GM21786 (cell line): Measurements from ENCODE around the gene ANXA7.
"Not testable (repeated sequence)": the region's sequence is repeated elsewhere in the genome, so short reads cannot be mapped to it uniquely, and the experiment has no call there.

Experiments used
- ATAC-seq: cut with Tn5 transposase; IDR thresholded peaks from one replicate; pipeline ENCODE4 v1.9.1; 2021; ENCODE audit not compliant: unreplicated experiment

The ANXA7 gene

DNA sequence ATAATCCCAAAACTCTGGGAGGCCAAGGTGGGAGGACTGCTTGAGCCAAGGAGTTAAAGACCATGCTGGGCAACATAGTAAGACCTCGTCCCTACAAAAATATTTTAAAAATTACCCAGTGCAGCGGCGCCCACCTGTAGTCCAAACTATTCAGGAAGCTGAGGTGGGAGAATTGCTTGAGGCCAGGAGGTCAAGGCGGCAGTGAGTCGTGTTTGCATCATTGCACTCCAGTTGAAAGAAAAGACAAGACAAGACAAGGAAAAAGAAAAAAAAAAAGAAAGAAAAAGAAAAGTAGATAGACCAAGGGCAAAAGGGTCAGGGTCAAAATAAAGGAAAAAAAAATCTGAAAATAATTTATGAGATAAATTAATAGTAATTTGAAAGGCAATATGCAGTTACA is 5.8 kb downstream of the ANXA7 start:
- no peak for ATAC-seq

DNA sequence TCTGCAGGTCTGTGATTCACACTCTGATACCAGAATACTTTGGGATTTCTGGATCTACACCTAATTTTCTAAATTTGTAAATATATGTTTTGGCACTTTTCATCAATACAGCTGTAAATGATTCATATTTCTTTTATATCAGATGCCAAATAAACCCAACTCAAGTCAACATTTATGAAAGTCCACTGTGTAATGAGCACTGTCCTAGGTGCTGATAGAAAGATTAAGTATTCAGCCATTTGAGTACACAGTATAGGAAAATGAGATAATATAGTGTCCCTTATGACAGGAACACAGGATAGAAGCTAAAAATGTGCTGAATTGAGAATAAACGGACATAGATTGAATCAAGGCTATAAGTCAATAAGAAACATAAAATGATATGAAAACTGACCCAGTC is 6.4 kb downstream of the ANXA7 start:
- ATAC-seq: no peak

DNA sequence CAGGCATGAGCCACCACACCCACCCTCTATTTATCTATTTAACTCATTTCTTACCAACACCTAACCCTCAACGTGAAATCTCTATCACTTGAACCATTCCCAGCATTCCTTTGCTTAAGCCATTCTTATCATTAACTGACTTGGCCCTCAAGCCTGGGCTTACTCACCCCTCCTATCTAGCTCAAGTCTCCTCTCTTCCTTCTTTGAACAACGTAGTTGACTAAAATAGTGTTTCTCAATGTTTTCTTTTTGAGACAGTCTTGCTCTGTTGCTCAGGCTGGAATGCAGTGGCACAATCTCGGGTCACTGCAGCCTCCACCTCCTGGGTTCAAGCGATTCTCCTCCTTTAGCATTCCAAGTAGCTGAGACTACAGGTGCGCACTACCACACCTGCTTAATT is 7.0 kb downstream of the ANXA7 start:
- no peak for ATAC-seq

DNA sequence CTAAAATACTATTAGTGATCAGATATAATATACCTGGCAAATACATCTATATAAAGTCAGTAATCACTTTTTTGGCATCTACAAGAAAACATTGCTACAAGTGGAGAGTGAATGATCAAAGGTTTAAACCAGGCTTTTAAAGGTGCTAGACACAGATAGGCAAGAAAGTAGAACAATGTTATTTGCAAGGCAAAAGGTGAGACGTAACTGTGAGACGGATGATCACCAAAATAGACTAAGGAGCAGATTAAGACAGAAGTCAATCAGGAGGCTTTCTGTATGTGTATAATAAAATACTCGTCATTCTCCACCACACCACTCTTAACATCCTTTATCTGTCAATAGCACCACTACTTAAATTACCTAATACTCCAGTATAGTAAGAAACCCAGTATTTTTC is 8.3 kb downstream of the ANXA7 start:
- ATAC-seq: no peak

DNA sequence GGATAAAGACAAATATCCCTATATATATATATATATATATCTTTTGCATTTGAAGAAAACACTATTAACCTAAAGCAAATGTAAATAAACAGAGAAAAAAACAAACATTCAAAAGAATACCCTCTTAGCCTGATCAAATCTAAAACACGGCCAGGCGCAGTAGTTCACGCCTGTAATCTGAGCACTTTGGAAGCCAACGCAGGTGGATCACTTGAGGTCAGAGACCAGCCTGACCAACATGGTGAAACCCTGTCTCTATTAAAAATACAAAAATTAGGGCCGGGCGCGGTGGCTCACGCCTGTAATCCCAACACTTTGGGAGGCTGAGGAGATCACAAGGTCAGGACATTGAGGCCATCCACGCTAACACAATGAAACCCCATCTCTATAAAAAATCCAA is 9.2 kb downstream of the ANXA7 start:
- no peak for ATAC-seq

DNA sequence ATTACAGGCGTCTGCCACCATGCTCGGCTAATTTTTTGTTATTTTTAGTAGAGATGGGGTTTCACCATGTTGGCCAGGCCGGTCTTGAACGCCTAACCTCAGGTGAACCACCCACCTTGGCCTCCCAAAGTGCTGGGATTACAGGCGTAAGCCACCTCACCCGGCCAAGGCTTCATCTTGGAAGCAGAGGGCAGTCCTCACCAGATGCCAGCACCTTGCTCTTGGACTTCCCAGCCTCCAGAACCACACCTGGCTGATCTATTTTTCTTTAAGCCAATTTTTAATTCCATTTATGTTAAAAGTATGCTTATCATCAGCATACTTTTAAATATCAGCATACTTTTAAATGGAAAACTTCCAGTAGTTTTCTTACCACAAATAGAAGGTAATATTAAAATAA is 12.2 kb downstream of the ANXA7 start:
- no peak for ATAC-seq

DNA sequence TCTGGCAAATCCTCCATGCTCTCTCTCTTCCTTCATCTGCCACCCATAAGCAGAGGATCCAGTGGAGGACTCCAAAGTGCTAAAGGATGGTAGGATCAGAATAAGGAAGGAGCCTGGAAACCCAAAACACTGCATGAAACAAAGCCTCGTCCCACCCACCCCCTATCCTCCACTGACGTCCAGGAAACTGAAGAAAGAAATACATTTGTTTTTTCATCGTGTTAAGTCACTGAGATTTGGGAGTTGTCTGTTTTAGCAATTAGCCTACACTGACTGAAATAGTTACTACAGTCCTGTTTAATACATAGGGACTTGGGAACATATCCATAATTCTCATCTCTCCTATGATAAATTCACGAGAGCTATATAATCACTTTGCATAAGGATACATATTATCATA is 14.8 kb downstream of the ANXA7 start:
- ATAC-seq: no peak

DNA sequence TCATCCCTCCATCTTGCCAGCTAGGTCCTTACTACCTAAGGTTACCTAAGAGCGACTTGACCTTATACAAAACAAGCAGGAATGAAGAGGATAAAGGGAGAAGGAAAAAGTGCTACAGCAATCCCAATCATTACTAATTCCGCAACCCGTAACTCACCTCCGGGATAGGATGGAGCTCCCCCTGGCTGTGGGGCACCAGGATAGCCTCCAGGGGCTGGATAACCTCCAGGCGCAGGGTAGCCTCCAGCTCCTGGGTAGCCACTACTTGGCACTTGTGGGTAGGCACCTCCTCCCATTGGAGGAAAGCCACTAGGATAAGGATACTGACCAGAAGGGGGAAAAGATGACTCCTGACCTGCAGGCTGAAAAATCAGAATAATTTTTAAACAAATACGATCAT is 15.8 kb downstream of the ANXA7 start:
- ATAC-seq: no peak

DNA sequence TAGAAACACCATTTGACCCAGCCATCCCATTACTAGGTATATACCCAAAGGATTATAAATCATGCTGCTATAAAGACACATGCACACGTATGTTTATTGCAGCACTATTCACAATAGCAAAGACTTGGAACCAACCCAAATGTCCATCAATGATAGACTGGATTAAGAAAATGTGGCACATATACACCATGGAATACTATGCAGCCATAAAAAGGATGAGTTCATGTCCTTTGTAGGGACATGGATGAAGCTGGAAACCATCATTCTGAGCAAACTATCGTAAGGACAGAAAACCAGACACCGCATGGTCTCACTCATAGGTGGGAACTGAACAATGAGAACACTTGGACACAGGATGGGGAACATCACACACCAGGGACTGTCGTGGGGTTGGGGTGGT is 19.5 kb downstream of the ANXA7 start:
- not testable (repeated sequence) for ATAC-seq

DNA sequence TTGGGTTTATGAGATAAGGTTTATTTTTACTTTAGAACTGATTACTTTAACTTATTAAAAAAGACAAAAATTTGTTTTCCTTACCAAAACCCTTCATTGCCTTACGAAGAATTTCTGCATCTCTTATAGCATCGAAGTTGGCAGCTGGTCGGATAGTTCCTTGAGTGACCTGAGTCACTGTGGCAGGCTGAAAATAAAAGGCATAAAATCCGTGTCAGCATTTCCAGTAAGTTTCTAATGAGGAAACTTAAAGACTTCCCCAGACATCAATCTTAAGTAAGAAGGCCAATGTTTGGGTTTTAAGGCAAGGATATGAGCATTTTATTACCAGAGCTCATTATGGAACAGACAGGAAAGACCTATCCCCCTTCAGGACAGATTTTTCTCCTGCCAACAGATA is 25.6 kb downstream of the ANXA7 start:
- no peak for ATAC-seq

DNA sequence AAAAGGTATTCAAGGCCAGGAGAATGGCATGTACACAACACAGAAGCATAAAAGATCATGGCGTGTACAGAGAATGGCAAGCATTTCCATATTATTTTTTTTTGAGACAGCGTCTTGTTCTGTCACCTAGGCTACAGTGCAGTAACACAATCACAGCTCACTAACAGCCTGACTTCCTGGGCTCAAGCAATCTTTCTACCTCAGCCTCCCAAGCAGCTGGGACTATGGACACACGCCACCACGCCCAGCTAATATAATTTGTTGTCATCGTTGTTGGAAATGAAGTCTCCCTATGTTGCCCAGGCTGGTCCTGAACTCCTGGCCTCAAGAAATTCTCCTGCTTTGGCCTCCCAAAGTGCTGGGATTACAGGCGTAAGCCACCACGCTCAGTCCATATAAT is 27.3 kb downstream of the ANXA7 start:
- ATAC-seq: no peak

DNA sequence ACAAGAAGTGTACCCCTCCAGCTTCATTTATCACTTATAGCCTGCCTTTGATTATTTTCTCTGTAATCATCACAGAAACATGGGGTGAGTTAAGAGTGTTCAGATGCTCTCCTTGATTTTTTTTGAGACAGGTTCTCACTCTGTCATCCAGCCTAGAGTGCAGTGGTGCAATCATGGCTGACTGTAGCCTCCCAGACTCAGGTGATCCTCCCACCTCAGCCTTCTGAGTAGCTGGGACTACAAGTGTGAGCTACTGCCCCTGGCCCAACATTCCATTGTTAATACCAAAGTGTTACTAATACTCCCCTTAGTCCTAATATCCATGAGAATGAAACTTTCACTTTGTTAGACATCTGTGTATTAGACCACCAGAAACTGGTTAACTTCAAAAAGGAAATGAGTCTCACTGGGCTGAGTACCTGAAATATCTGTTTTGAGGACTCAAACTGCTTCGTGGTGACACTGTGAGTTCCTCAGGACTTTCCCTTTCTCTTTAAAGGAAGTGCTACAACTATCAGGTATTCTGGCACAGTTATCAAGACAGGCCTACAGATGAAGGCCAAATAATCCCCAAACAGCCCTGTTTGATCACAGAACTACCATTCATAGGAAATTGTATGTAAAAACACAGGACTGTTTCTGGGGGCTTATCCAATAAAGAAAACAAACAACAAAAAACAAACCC is 34.7 kb downstream of the ANXA7 start:
- ATAC-seq: no peak

DNA sequence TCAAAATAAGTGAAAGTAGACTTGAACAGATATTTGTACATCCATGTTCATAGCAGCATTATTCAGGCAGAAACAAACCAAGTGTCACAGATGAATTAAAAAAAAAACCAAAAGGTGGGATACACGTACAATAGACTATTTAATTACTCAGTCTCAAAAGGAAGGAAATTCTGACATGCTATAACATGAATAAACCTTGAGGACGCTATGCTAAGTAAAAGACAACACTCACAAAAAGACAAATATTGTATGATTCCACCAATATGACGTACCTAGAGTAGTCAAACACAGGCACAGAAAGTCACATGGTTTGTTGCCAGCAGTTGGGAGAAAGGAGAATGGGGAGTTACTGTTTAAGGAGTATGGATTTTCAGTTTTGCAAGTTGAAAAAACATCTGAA is 37.2 kb downstream of the ANXA7 start:
- ATAC-seq: no peak

DNA sequence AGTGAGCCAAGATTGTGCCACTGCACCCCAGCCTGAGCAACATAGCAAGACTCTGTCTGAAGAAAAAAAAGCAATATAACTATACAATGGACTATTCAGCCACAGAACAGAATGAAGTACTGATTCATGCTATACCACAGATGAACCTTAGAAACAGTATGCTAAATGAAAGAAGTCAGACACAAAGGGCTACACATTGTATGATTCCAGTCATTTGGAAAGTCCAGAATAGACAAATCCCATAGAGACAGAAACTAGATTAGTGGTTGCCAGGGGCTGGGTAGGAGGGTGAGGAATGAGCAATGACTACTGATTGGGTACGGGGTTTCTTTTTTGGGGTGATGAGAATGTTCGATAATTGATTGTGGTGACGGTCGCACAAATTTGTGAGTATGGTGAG is 45.6 kb downstream of the ANXA7 start:
- no peak for ATAC-seq

DNA sequence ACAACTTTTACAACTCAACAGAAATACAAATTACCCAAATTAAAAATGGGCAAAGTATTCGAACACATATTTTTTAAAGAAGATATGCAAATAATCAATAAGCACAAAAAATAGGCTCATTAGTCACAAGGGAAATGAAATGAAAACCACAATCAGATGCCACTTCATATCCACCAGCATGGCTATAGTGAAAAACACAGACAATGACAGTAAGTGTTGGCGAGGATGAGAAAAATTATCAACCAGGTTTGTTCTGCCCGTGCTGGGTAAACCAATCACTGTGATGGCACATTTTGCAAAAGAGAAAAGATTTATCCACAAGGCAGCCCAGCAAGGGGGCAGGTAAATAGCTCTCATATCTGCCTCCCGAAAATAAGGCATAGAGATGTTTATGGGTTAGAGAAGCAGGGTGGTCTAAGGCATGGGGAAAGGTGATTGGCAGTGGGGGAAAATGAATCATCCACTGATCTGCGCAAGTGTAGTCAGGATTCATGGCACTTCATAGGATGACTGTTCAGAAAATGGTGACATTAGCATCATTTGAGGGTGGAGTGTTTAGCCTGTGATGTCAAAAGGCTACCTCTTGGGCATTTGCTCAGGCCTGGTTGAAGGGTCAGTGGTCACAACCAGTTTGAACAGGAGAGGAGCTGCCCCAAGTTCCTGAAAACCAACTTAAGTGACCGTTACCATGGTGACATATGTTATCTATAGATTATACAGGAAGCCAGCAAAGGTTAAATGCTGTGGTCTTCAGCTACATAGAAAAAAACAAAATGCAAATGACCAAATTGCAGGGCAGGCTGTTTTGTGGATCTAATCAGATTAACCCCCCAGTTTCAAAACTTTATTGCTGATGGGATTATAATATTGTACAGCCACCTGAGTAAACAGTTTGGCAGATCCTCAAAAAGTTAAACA is 47.2 kb downstream of the ANXA7 start:
- no peak for ATAC-seq

DNA sequence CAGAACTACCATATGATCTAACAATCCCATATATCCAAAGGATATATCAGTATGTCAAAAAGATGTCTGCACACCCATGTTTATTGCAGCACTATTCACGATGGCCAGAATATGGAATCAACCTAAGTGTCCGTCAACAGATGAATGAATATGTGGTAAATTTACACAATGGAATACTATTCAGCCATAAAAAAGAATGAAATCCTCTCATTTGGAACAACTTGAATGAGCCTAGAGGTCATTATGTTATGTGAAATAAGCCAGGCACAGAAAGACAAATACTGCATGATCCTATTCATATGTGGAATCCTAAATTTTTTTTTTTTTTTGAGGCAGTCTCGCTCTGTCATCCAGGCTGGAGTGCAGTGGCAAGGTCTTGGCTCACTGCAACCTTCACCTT is 48.9 kb downstream of the ANXA7 start:
- ATAC-seq: no peak

DNA sequence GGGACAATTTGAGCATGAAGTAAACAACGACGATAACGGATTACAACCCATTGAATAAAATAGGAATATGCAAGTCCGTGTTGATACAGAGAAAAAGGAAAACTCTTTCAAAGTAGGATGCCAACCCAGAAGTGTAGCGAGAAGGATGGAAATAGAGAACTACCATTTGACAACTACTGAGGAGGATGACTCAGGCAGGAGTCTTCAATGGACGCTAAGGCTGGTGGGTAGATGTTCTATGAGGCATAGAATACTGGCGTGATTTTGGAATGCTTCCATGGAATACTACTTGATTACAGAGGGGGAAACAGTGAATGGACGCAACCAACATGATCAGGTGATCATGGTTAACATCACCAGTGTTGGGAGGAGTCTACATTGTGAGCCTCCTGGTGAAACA is 54.4 kb downstream of the ANXA7 start:
- no peak for ATAC-seq

DNA sequence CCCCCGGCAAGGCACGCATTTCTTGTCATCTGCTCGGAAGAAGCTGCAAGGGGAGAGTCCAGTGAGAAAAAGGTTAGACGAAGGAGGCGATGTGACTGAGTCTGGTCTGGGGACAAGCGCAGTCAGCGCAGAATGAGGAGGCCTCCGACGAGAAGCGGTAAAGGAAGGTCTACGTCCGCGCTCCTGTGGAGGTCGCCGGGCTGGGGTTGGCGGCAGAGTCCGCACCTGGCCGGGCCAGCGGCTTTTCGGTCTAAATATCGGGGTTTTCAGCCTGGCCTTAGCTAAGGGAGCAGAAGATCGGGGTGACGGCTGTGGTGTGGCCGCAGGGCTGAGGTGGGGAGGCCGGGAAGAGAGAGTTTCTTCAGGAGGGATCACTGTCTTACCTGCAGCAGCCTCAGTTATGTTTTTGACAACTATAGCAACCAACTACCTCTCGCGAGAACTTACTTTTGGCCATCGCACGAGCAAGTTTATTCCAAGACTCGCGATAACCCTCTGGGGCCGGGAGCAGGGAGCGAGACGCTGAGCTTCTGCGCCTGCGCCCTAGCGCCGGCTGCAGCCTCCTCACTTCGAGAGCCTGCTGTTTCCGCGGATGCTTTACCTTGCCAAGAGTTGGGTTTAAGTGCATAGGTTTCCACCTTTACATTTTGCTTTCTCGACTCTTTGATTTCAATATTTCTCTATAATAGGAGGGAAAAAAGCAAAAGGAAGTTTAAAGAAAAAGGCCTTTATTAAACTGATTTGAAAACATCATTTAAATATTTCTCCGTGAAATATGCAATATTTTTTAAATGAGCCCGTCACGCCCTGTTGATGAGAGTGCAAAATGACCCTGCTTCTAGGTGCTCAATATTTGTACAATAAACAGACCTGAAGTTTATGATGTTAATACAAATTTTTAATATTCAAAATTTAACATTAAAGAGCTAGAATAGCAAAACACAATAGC is 55.3 kb downstream of the ANXA7 start, which contains the start of gene CFAP70:
Gene CFAP70, minus strand, starts transcription at position 534 of the 949 bp plus-strand sequence. CDS start 4,068 bp downstream, outside the sequence.
- peak; percentile 90 for ATAC-seq

DNA sequence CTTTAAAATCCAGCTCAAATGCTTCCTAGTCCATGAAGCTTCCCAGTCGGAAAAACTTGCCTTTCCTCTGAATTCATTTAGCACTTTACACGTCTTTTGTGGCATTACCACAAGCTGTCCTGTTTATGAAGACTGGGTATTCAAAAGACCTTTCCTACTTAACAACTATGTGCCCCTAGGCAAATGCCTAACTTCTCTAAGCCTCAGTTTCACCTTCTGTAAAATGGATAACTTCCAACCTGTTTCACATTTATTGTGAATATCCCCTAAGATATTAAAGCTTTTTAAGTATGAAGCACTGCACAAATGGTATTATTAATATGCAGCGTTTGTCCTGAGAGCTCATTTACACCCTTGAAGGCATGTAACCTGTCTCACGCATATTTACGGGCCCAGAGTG is 56.0 kb downstream of the ANXA7 start:
- ATAC-seq: no peak

DNA sequence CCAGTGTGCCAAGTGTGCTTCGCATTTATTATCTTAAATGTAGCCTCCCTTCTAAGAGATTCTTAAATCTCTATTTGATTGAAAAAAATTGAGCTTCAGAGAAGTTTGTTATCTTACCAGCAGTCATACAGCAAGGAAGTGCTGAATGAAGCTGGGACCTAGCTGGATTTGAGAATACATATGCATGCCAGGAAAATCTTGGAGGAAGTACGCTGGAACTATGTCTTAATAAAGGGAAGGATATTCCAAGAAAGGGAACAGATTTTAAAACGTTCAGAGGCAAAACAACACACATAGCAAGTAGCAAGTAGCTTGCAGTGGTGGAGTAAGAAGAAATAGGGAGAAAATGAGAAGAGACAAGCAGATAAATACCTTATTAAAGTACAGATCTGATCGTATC is 56.7 kb downstream of the ANXA7 start:
- ATAC-seq: no peak

DNA sequence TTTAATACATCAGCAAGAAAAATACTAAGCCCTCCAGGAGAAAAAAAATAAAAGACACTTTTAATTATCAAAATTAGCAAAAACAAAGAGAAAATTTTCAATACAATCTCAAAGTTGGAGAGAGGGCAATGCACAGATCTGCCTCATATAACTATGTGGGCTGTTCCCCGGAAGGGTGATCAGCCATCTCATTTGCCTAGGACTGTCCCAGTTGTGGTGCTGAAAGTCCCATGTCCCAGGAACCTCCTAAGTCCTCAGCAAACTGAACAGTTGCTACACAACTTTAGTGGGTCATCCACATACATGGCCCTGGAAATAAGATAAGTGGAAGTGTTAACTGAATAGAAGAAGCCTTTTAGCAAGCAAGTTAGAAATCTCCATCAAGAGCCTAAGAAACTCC is 69.6 kb downstream of the ANXA7 start:
- ATAC-seq: no peak
